MM.1S (cell line): Measurements from ENCODE around the gene PALD1.

ENCODE experiments used
- CTCF ChIP-seq: fragments of 300-600 bp; sonication (generic); IDR thresholded peaks from 2 replicates; pipeline ENCODE4 v1.5.1; 2016; ENCODE audit warnings: antibody characterized with exemption, low read length, mixed read lengths
- EZH2 ChIP-seq: fragments of 300-600 bp; sonication (generic); optimal IDR thresholded peaks from 2 replicates; pipeline ENCODE3; 2017; ENCODE audit warnings: low read depth, mild to moderate bottlenecking, antibody characterized with exemption, low read length, mixed read lengths

- TF ChIP-seq CTCF: no peak
- no peak for TF ChIP-seq EZH2
These were observed 57.8 kb downstream of the PALD1 start for GRCh38 chr10:70536196-70536861.
